Heart left ventricle (tissue), 13 donors: Measurements from ENCODE around the gene EIF4G3.

Experiments
- CTCF ChIP-seq, 12 donors: fragments of 200-600 bp; sonication (generic) in 4 of 12; IDR thresholded peaks; one replicate each; pipeline versions ENCODE4 v1.5.0 to v1.8.0; 2018 to 2022; ENCODE audit warnings: antibody characterized with exemption in 12 of 12, mild to moderate bottlenecking in 5 of 12
- POLR2A ChIP-seq, 2 donors: fragments of 450-650 bp; IDR thresholded peaks; one replicate each; pipeline ENCODE4 v1.6.1; 2017; ENCODE audit warnings: antibody characterized with exemption in 2 of 2, mild to moderate bottlenecking in 2 of 2, moderate library complexity in 2 of 2
- donor health status: ischemic (EF 13 %, LVEDD 7.1; RV severe dilation, severe dysfunction).
- donor health status: DM: no; HTN: yes; CAD: no.
- donor health status: DM: no; HTN: no; CAD: no.
- donor health status: ischemic (EF 25% LVEDD 6.9; RV normal size, moderate dysfunction).
- donor health status: ischemic (EF 25% LVEDD 5.7; RV mildly dilated, moderate dysfunction).
- donor health status: ischemic (EF 35%, LVEDD 5.7; RV mildly dilated, moderate dysfunction).
- donor health status: nonischemic (EF 11% LVEDD 7.7; RV severe dilation, severe dysfunction).
- donor health status: DM: yes; HTN: yes; CAD: no.
- donor health status: PGD.
- donor health status: ischemic (EF 29% LVEDD 5.4; RV normal size, mild dysfunction).
- donor health status: nonischemic (EF 23%, LVEDD 6.1; RV moderate dilation, normal function).

GRCh38 chr1:21161842-21162241 lies 14.9 kb downstream of the EIF4G3 start:
- no peak for TF ChIP-seq CTCF (IDR thresholded peaks at IDR 0.05)
- TF ChIP-seq POLR2A (IDR thresholded peaks at IDR 0.05) = no peak
